Neural progenitor cell (in vitro differentiated cells): ENCODE data around the gene EYA4.

ENCODE experiments used
- EZH2 ChIP-seq: fragments of 200-600 bp; sonication (generic); IDR thresholded peaks from 2 replicates; pipeline ENCODE4 v1.6.1; 2017; ENCODE audit warnings: antibody characterized with exemption, mild to moderate bottlenecking, moderate library complexity
- TF ChIP-seq, protein P1 (sequence below): fragments of 200-600 bp; sonication (generic); IDR thresholded peaks from 2 replicates; pipeline ENCODE4 v1.5.1; 2017; ENCODE audit warnings: antibody characterized with exemption, mild to moderate bottlenecking

DNA sequence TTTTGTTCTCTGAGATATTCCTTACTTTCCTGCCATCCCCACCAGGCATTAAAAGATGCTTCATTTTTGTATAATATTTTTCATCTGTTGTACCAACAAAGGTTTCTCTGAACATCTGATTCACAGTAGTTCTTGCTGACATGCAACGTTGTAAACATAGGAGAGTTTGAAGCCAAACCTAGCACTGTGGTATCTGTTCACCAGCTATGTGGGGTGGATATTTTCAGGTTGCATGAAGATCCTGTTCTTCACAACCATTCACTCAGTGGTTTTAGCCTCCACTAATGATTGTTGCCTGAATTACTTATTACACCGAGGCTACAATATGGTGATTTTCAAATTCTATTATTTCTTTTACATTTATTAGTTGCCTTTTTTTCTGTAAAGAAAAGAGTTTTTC lies 56.5 kb downstream of the EYA4 start:
- TF ChIP-seq, protein P1, sequence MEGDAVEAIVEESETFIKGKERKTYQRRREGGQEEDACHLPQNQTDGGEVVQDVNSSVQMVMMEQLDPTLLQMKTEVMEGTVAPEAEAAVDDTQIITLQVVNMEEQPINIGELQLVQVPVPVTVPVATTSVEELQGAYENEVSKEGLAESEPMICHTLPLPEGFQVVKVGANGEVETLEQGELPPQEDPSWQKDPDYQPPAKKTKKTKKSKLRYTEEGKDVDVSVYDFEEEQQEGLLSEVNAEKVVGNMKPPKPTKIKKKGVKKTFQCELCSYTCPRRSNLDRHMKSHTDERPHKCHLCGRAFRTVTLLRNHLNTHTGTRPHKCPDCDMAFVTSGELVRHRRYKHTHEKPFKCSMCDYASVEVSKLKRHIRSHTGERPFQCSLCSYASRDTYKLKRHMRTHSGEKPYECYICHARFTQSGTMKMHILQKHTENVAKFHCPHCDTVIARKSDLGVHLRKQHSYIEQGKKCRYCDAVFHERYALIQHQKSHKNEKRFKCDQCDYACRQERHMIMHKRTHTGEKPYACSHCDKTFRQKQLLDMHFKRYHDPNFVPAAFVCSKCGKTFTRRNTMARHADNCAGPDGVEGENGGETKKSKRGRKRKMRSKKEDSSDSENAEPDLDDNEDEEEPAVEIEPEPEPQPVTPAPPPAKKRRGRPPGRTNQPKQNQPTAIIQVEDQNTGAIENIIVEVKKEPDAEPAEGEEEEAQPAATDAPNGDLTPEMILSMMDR: no peak
- TF ChIP-seq EZH2: no peak
